ENCODE results near the gene TRIM32.

DNA sequence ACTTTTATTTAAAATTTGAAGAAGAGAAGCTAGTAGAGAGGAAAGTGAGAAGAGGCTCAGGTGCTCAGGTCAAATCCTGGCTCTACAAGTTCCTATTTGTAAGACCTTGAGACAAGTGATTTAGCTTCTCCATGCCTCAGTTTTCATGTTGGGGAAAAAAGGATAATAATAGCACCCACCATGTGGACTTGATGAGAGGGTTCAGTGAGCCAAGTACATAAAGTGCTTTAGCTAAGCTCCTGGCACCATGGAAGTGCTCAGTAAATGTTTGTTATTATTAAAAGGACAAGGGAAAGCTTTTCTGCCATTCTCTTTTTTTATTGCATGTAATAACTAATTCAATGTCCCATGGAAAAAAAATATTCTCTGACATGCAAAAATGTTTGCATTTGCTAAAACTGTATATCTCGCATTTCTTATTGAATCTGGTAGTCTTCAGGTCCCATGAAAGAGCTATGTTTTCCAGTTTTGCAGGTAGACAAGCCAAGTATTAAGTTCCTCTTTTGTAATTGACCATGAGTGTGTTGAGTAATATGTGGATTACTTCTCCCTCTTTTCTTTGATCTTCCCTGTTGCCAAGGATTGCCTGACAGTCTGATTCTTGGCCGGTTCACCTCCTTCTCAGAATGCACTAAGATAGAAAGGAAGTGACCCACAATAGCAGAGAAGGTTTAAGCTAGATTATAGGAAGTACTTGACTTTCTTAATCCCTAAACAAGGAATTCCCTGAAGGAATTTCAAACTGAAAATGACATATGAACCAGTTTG, 45.6 kb upstream of the TRIM32 start:
- TF ChIP-seq POLR2A (IDR thresholded peaks at IDR 0.05) (no peak), POLR2AphosphoS5 (IDR thresholded peaks at IDR 0.05) (peak in 2 of 4 donors; percentile 4 to 52), EP300 (IDR thresholded peaks at IDR 0.05) (no peak)

Measured in sigmoid colon (tissue), 4 donors.